SK-N-SH treated with all-trans-retinoic acid at 6 μM for 48 hours (cell line): ENCODE data around the gene TMEM33.

Experiments used
- ATAC-seq: fragments of 200-7000 bp; cut with Tn5 transposase; 3 replicates; pipeline ENCODE4 v1.9.1; 2020; ENCODE audit warnings: mild to moderate bottlenecking, moderate library complexity
- ARNTL ChIP-seq: fragments of 450-650 bp; formaldehyde crosslinking; IDR thresholded peaks from 2 replicates; pipeline ENCODE4 v1.5.0; 2020; ENCODE audit warnings: low read depth, mild to moderate bottlenecking, moderate library complexity, borderline replicate concordance
- BACH2 ChIP-seq: fragments of 250-450 bp; sonication (Bioruptor Pico); IDR thresholded peaks from 2 replicates; pipeline ENCODE4 v1.9.0; 2021; ENCODE audit warnings: mild to moderate bottlenecking, borderline replicate concordance
- CSDC2 ChIP-seq: fragments of 250-450 bp; sonication (Bioruptor Pico); IDR thresholded peaks from 2 replicates; pipeline ENCODE4 v1.5.0; 2020; ENCODE audit warnings: mild to moderate bottlenecking, moderate library complexity
- CSRNP3 ChIP-seq: fragments of 250-450 bp; sonication (Bioruptor Pico); IDR thresholded peaks from 2 replicates; pipeline ENCODE4 v1.5.1; 2021; ENCODE audit warnings: mild to moderate bottlenecking, moderate library complexity
- ESRRG ChIP-seq: fragments of 250-450 bp; sonication (Bioruptor Pico); IDR thresholded peaks from 2 replicates; pipeline ENCODE4 v1.6.1; 2021; ENCODE audit warnings: mild to moderate bottlenecking
- GLIS3 ChIP-seq: fragments of 250-450 bp; sonication (Bioruptor Pico); IDR thresholded peaks from 2 replicates; pipeline ENCODE4 v1.5.0; 2020; ENCODE audit warnings: mild to moderate bottlenecking, moderate library complexity
- ISL1 ChIP-seq: fragments of 250-450 bp; sonication (Bioruptor Pico); IDR thresholded peaks from 2 replicates; pipeline ENCODE4 v2.1.2; 2022; ENCODE audit warnings: mild to moderate bottlenecking, moderate library complexity
- OSR1 ChIP-seq: fragments of 250-450 bp; sonication (Bioruptor Pico); IDR thresholded peaks from 2 replicates; pipeline ENCODE4 v1.8.0; 2022; ENCODE audit warnings: moderate library complexity, mild to moderate bottlenecking, inconsistent platforms
- POU6F1 ChIP-seq: fragments of 250-450 bp; sonication (Bioruptor Pico); IDR thresholded peaks from 2 replicates; pipeline ENCODE4 v1.8.0; 2021; ENCODE audit warnings: low read depth, mild to moderate bottlenecking, moderate library complexity, borderline replicate concordance
- PPARA ChIP-seq: fragments of 250-450 bp; sonication (Bioruptor Pico); IDR thresholded peaks from 2 replicates; pipeline ENCODE4 v1.5.0; 2020; ENCODE audit warnings: mild to moderate bottlenecking, borderline replicate concordance
- RARB ChIP-seq: fragments of 250-450 bp; sonication (Bioruptor Pico); IDR thresholded peaks from 2 replicates; pipeline ENCODE4 v1.8.0; 2021; ENCODE audit warnings: mild to moderate bottlenecking, moderate library complexity
- SNAI2 ChIP-seq: fragments of 250-450 bp; sonication (Bioruptor Pico); IDR thresholded peaks from 2 replicates; pipeline ENCODE4 v1.5.0; 2020; ENCODE audit warnings: mild to moderate bottlenecking, moderate library complexity
- TCF4 ChIP-seq: fragments of 250-450 bp; sonication (Bioruptor Pico); IDR thresholded peaks from 2 replicates; pipeline ENCODE4 v1.8.0; 2021; ENCODE audit warnings: mild to moderate bottlenecking, moderate library complexity, borderline replicate concordance
- TOX ChIP-seq: fragments of 250-450 bp; sonication (Bioruptor Pico); IDR thresholded peaks from 2 replicates; pipeline ENCODE4 v1.8.0; 2021; ENCODE audit warnings: mild to moderate bottlenecking, moderate library complexity, borderline replicate concordance
- TSHZ2 ChIP-seq: fragments of 250-450 bp; sonication (Bioruptor Pico); IDR thresholded peaks from 2 replicates; pipeline ENCODE4 v1.5.0; 2020; ENCODE audit warnings: mild to moderate bottlenecking, moderate library complexity
- ZC3H10 ChIP-seq: fragments of 250-450 bp; sonication (Bioruptor Pico); IDR thresholded peaks from 2 replicates; pipeline ENCODE4 v1.5.1; 2021; ENCODE audit warnings: mild to moderate bottlenecking, moderate library complexity
- ZFP3 ChIP-seq: fragments of 250-450 bp; sonication (Bioruptor Pico); IDR thresholded peaks from 2 replicates; pipeline ENCODE4 v1.5.0; 2020; ENCODE audit warnings: mild to moderate bottlenecking, moderate library complexity
- ZFP30 ChIP-seq: fragments of 450-650 bp; formaldehyde crosslinking; IDR thresholded peaks from 2 replicates; pipeline ENCODE4 v1.5.0; 2022; ENCODE audit warnings: mild to moderate bottlenecking, moderate library complexity
- ZNF565 ChIP-seq: fragments of 450-650 bp; formaldehyde crosslinking; conservative IDR thresholded peaks from 2 replicates; pipeline ENCODE4 v1.5.0; 2020; ENCODE audit warnings: low read depth, mild to moderate bottlenecking, moderate library complexity
- ZNF70 ChIP-seq: fragments of 450-650 bp; formaldehyde crosslinking; IDR thresholded peaks from 2 replicates; pipeline ENCODE4 v1.5.0; 2020; ENCODE audit warnings: mild to moderate bottlenecking, moderate library complexity
- ZNF8 ChIP-seq: fragments of 450-650 bp; formaldehyde crosslinking; IDR thresholded peaks from 2 replicates; pipeline ENCODE4 v1.5.0; 2020; ENCODE audit warnings: mild to moderate bottlenecking, moderate library complexity
- TF ChIP-seq, protein P1 (sequence below): fragments of 250-450 bp; sonication (Bioruptor Pico); IDR thresholded peaks from 2 replicates; pipeline ENCODE4 v1.8.0; 2020; ENCODE audit warnings: mild to moderate bottlenecking, moderate library complexity, borderline replicate concordance
- TF ChIP-seq, protein P2 (sequence below): fragments of 250-450 bp; sonication (Bioruptor Pico); IDR thresholded peaks from 2 replicates; pipeline ENCODE4 v1.5.1; 2020; ENCODE audit warnings: low read depth, mild to moderate bottlenecking, moderate library complexity

TMEM33 gene

DNA sequence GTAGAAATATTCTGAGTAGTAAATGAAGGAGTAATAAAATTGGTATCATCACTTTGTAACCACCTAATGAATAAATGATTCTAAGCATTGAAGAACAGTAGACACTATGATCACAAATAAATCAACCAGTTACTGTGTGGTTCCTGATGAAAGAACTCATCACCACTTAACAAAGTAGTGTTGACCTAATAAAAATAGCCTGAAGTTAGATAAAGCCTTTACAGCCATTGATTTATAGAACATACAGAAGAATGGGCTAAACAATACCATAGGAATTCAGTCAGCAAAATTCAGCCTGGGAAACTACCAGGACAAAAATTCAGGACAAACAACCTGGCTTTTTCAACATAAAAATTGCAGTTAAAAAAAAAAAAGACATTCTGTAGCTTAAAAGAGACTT is 64.1 kb downstream of the TMEM33 start:
- TF ChIP-seq ZFP30 (CRISPR knock-in tag) (no peak), PPARA (CRISPR knock-in tag) (no peak), BACH2 (CRISPR knock-in tag) (no peak), TSHZ2 (CRISPR knock-in tag) (no peak), POU6F1 (CRISPR knock-in tag) (no peak), ZNF70 (no peak), TOX (CRISPR knock-in tag) (no peak), ARNTL (CRISPR knock-in tag) (no peak), ESRRG (CRISPR knock-in tag) (no peak), ZC3H10 (CRISPR knock-in tag) (no peak), TCF4 (CRISPR knock-in tag) (no peak), CSDC2 (CRISPR knock-in tag) (no peak), SNAI2 (CRISPR knock-in tag) (no peak)
- TF ChIP-seq, protein P1, sequence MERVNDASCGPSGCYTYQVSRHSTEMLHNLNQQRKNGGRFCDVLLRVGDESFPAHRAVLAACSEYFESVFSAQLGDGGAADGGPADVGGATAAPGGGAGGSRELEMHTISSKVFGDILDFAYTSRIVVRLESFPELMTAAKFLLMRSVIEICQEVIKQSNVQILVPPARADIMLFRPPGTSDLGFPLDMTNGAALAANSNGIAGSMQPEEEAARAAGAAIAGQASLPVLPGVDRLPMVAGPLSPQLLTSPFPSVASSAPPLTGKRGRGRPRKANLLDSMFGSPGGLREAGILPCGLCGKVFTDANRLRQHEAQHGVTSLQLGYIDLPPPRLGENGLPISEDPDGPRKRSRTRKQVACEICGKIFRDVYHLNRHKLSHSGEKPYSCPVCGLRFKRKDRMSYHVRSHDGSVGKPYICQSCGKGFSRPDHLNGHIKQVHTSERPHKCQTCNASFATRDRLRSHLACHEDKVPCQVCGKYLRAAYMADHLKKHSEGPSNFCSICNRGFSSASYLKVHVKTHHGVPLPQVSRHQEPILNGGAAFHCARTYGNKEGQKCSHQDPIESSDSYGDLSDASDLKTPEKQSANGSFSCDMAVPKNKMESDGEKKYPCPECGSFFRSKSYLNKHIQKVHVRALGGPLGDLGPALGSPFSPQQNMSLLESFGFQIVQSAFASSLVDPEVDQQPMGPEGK (CRISPR knock-in tag): no peak

DNA sequence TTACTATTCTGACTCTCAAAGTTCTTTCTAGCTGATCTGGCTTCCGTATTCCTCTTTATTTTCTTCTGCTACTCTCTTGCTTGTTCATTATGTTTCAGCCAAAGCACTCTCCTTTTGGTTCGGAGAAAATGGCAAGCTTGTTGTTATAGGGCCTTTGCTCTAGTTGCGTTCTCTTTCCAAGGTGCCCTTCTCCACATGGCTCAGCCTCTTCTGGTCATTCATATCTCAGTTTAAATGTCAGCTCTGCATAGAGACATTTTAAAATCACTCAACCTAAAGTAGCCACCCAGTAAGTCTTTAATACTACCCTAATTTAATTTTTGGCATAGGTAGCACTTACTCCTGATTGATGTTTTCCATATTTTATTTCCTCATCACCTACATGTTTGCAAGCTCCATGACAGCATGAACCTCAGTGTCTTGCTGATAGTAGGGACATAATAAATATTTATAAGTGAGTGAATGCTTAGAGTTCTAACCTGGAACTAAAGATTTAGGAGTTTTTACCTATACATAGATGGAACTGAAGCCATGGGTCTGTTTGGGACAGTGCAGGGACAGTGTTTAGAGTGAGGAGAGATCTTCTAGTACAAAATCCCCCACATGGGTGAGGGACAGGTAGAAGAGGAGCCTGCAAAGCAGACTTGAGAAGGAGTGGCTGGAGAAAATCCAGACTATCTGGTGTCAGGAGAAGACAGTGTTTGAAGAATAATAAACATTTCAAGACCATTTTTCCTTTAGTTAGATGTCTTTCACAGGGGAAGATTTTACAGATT is 73.0 kb downstream of the TMEM33 start:
- no peak for TF ChIP-seq ZNF565
- no peak for TF ChIP-seq ZFP30 (CRISPR knock-in tag)
- no peak for TF ChIP-seq GLIS3 (CRISPR knock-in tag)
- TF ChIP-seq, protein P1 (CRISPR knock-in tag): no peak
- TF ChIP-seq TSHZ2 (CRISPR knock-in tag): no peak
- no peak for TF ChIP-seq TOX (CRISPR knock-in tag)
- TF ChIP-seq ZFP3: no peak
- TF ChIP-seq, protein P2, sequence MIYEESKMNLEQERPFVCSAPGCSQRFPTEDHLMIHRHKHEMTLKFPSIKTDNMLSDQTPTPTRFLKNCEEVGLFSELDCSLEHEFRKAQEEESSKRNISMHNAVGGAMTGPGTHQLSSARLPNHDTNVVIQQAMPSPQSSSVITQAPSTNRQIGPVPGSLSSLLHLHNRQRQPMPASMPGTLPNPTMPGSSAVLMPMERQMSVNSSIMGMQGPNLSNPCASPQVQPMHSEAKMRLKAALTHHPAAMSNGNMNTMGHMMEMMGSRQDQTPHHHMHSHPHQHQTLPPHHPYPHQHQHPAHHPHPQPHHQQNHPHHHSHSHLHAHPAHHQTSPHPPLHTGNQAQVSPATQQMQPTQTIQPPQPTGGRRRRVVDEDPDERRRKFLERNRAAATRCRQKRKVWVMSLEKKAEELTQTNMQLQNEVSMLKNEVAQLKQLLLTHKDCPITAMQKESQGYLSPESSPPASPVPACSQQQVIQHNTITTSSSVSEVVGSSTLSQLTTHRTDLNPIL: no peak
- no peak for TF ChIP-seq CSRNP3 (CRISPR knock-in tag)
- no peak for TF ChIP-seq ISL1 (CRISPR knock-in tag)
- no peak for TF ChIP-seq RARB (CRISPR knock-in tag)
- TF ChIP-seq ESRRG (CRISPR knock-in tag): no peak
- TF ChIP-seq OSR1 (CRISPR knock-in tag): no peak
- no peak for TF ChIP-seq BACH2 (CRISPR knock-in tag)
- TF ChIP-seq ZNF8: no peak
- ATAC-seq: no peak

More for the DNA sequence above, 64.1 kb downstream of the TMEM33 start:
- ATAC-seq: no peak
